GM12875 (cell line): ENCODE measurements around the gene PHEX.

Source experiments
- H3K4me3 ChIP-seq: one replicate; pipeline ENCODE4 v1.5.1; 2011; ENCODE audit warnings: low read depth, low read length, control low read depth
- TF ChIP-seq, protein P1 (sequence below): IDR thresholded peaks from 2 replicates; pipeline ENCODE4 v1.5.1; 2011; ENCODE audit warnings: low read depth, mild to moderate bottlenecking, control low read depth, inconsistent platforms, low read length, moderate library complexity, borderline replicate concordance; ENCODE audit not compliant: insufficient read depth

The PHEX gene

GRCh38 chrX:22095286-22095685 lies 63.2 kb downstream of the PHEX start:
- H3K4me3 ChIP-seq, result no peak overlapping the region
- TF ChIP-seq, protein P1, sequence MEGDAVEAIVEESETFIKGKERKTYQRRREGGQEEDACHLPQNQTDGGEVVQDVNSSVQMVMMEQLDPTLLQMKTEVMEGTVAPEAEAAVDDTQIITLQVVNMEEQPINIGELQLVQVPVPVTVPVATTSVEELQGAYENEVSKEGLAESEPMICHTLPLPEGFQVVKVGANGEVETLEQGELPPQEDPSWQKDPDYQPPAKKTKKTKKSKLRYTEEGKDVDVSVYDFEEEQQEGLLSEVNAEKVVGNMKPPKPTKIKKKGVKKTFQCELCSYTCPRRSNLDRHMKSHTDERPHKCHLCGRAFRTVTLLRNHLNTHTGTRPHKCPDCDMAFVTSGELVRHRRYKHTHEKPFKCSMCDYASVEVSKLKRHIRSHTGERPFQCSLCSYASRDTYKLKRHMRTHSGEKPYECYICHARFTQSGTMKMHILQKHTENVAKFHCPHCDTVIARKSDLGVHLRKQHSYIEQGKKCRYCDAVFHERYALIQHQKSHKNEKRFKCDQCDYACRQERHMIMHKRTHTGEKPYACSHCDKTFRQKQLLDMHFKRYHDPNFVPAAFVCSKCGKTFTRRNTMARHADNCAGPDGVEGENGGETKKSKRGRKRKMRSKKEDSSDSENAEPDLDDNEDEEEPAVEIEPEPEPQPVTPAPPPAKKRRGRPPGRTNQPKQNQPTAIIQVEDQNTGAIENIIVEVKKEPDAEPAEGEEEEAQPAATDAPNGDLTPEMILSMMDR, result no peak

GRCh38 chrX:22095856-22096255 lies 63.7 kb downstream of the PHEX start:
- H3K4me3 ChIP-seq, result no peak overlapping the region
- TF ChIP-seq, protein P1, result no peak

GRCh38 chrX:22097012-22097694 lies 65.0 kb downstream of the PHEX start:
- TF ChIP-seq, protein P1, result no peak
- H3K4me3 ChIP-seq, result no peak overlapping the region

DNA sequence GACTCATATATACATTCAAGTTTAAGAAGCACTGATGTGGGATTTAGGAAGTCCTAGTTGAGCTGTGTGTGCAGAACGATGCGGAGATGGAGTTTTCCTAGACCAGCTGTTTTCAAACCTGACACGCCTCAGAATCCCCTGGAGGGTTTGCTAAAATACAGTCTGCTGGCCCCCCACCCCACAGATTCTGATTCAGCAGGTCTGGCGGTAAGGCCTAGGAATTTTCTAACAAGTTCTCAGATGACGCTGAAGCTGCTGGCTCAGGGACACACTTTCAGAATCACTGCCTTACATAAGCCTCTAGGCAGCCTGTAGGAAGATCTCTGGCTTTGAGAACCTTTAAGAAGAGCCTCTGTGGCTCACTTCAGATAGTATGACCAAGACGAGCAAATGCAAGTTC lies 73.1 kb downstream of the PHEX start:
- H3K4me3 ChIP-seq, result no peak overlapping the region
- TF ChIP-seq, protein P1, result no peak

DNA sequence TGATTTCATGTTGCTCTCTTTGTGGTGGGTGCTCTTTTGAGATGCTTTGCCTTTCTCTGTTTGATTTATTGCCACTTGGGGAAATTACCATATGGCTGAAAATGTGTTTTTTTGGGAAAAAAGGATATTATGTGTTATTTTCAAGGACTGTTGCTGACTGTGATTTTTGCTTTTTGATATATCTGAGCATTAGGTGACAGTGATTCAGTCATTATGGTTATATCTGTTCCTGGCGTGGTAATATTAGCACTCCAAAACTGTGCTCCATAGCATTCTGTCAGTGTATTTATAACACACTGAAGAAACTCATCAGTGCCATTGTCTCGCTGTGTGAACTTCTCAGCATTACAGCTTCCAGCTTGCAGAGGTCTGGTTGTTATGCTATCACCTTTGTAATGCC lies 73.8 kb downstream of the PHEX start:
- H3K4me3 ChIP-seq, result no peak overlapping the region
- TF ChIP-seq, protein P1, result no peak

GRCh38 chrX:22109442-22109841 lies 77.3 kb downstream of the PHEX start:
- no peak overlapping the region for H3K4me3 ChIP-seq

More at GRCh38 chrX:22109442-22109841, 77.3 kb downstream of the PHEX start:
- TF ChIP-seq, protein P1, result no peak
